ENCODE data around the gene TBX2.

The TBX2 gene

GRCh38 chr17:61410141-61411010 lies 10.7 kb downstream of the TBX2 start:
- peak overlapping the region; percentile 15 for H3K4me3 ChIP-seq (ENCODE audit: low read depth, low read length)
- no peak for DNase-seq (ENCODE audit: low read depth)

DNA sequence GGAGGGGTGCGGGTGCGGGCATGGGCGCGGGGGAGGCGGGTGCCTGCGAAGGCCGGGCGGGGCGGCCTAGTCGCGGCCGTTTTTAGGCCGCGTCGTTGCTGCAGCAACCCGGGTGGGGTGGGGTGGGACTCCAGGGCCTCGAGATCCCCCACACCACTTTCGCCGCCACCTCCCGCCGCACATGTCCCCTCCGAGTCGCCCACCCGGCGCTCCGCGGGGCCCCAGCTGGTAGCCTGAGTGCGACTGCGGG lies 11.3 kb downstream of the TBX2 start:
- H3K4me3 ChIP-seq (ENCODE audit: low read depth, low read length), result peak overlapping the region; percentile 61
- no peak for DNase-seq (ENCODE audit: low read depth)

DNA sequence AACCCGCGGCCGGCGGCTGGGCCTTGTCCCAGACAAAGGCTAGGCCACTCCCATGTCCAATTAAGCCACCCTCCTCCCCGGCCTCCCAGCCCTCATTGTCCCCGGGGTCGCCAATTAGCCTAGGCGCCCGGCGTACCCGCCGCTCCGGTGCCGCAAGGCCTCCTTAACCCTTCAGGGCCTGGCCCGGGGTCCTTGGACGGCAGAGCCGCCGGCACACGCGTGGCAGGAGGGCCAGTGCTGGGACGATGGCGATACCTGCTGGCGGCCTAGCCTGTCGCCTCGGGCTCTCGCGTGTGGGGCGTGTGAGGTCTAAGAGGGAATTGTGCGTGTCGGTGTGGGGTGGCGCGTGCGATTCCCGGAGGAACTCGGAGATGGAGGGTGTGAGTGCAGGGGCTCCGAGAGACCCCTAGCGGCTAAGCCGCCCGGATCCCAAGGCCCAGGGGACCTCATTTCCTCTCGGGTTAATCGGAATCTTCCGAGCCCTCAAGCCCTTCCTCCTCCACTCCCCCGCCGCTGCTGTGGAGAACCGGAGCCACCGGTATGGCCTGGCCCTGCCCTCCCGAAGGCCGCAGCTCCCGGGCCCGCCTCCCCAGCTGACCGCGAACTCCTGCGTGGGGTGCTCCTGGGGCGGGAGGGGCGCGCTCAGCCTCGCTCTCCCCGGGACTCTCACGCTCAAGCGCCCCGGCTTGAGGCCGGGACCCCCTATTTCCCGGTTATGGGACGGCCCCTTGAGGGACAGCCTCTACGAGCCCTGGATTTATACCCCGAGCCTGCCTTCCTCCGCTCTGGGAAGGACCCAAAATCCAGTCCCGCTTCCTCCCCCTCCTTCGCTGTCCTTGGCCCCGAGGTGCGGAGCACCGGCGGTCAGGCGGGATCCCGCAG lies 11.9 kb downstream of the TBX2 start:
- DNase-seq (ENCODE audit: low read depth), result no peak
- peak overlapping the region; percentile 61 for H3K4me3 ChIP-seq (ENCODE audit: low read depth, low read length)

DNA sequence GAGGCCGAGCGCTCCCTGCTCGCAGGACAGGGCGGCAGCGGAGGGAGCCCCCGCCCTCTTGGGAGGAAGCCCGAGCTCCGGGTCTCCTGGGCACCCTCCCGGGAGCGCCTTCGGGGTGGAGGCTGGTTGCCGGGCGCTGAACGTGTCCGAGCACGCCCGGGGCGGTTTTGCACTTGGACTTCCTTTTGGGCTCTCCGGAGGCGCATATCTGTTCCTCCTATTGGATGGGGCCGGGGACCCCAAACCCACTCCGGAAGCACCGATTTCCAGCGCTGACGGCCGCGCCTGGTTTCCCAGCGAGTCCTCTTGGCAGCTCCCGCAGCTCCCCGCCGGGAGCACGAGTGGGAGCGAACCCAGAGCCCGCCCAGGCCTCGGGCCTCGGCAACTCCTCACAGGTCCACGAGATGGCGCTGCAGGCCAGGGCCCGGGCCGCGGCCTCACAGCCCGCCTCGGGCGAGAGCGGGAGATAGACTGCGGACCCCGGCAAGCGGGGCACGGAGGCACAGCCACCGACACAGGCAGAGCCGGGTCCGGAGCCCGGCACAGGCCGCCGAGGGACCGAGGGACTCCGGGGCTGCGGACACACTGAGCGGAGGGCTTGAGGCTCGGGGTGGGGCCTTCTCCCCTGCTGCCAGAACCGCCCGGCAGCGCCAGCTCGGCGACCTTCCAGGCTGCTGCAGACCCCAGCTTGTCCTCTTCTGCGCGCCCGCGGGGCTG lies 12.7 kb downstream of the TBX2 start:
- DNase-seq (ENCODE audit: low read depth), result no peak
- H3K4me3 ChIP-seq (ENCODE audit: low read depth, low read length), result peak overlapping the region; percentile 61

GRCh38 chr17:61412860-61413660 lies 13.4 kb downstream of the TBX2 start:
- DNase-seq (ENCODE audit: low read depth), result no peak
- peak overlapping the region; percentile 61 for H3K4me3 ChIP-seq (ENCODE audit: low read depth, low read length)

DNA sequence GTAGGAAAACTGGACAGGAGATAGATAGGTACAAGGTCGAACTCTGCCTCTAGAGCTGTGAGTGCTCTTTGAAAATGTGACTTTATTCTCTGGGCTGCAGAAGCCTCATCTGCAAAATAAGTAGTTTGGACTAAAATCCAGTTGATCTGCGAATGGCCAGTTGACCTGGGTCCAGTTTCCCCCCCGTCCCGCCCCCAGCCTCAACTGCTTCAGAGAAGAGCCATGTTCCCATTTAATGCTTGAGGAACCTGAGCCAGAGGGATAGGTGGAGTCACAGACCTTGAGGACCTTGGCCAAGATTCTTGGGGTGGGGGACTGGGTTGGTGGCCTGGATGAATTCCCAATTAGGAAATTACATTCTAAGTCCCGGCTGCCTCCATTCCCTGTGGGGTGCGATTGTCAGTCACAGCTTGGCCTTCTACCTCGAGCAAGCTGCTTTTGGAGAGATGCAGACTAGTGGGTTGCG lies 14.1 kb downstream of the TBX2 start:
- no peak overlapping the region for H3K4me3 ChIP-seq (ENCODE audit: low read depth, low read length)
- no peak for DNase-seq (ENCODE audit: low read depth)

- DNase-seq (ENCODE audit: low read depth), result no peak
- no peak overlapping the region for H3K4me3 ChIP-seq (ENCODE audit: low read depth, low read length)
Measured at GRCh38 chr17:61414141-61414935, 14.7 kb downstream of the TBX2 start.

GRCh38 chr17:61414936-61415251 lies 15.3 kb downstream of the TBX2 start:
- no peak for DNase-seq (ENCODE audit: low read depth)

DNA sequence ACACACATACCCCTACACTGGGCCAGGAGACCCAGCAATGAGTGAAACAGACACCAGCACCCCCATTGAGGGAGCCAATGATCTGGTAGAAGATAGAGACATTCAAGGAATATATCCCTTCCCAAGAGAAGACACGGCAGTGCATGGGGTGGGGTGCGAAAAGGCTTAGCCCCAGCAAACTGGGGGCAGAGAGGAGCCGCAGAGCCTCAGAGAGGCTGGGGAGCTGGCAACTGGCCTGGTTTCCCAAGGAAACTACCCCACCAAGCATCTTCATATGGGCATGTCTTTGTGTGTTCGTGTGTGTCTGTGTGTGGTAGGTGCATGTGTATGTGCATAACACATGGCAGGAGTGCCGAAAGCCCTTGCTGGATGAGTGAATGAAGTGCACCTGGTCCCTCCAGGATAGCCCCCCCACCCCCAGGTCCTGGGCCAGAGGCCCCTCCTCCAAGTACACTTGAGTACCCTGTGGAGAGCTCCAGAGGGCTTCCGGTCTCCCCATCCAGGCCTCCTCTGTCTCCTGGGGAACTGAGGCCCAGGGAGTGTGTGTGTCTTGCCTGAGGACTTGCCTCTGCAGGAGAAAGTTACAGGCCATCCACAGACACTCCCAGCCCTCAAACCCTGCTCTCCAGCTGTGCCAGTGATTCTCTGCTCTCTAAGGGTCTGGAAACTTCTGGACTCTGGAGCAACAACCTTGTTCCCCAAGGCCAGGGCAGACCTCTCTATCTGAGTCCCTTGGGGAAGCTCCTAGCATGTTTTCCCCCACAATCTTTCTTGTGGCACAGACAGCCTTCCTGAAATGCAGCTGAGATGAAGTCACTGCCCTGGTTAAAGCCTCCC lies 15.9 kb downstream of the TBX2 start:
- DNase-seq (ENCODE audit: low read depth), result no peak
- H3K4me3 ChIP-seq (ENCODE audit: low read depth, low read length), result no peak overlapping the region

More at GRCh38 chr17:61414936-61415251, 15.3 kb downstream of the TBX2 start:
- H3K4me3 ChIP-seq (ENCODE audit: low read depth, low read length), result no peak overlapping the region

DNA sequence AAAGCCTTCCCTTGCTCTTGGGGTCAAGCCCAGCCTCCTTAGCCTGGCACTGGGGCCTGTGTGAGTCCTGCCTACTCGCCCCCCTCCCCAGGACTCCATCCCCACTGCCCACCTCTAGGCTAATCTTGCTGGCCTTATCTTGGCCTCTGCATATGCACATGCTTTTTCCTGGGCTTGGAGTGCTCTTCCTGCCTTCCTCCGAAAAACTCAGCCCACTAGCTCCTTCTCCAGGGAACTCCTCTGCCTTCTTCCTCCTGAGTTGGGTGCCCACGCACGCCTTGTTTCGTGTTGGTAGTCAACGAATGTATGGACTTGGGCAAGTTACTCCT lies 16.5 kb downstream of the TBX2 start:
- DNase-seq (ENCODE audit: low read depth), result no peak
- no peak overlapping the region for H3K4me3 ChIP-seq (ENCODE audit: low read depth, low read length)

GRCh38 chr17:61416540-61417363 lies 17.1 kb downstream of the TBX2 start:
- peak overlapping the region; percentile 12 for H3K4me3 ChIP-seq (ENCODE audit: low read depth, low read length)
- no peak for DNase-seq (ENCODE audit: low read depth)

GRCh38 chr17:61418449-61418848 lies 18.8 kb downstream of the TBX2 start:
- DNase-seq (ENCODE audit: low read depth), result no peak
- no peak overlapping the region for H3K4me3 ChIP-seq (ENCODE audit: low read depth, low read length)

GRCh38 chr17:61419496-61420046 lies 19.9 kb downstream of the TBX2 start:
- H3K4me3 ChIP-seq (ENCODE audit: low read depth, low read length), result no peak overlapping the region
- no peak for DNase-seq (ENCODE audit: low read depth)

- DNase-seq (ENCODE audit: low read depth), result no peak
- H3K4me3 ChIP-seq (ENCODE audit: low read depth, low read length), result no peak overlapping the region
Measured at GRCh38 chr17:61420052-61420451, 20.4 kb downstream of the TBX2 start.

GRCh38 chr17:61420745-61421398 lies 21.2 kb downstream of the TBX2 start:
- no peak overlapping the region for H3K4me3 ChIP-seq (ENCODE audit: low read depth, low read length)
- no peak for DNase-seq (ENCODE audit: low read depth)

- DNase-seq (ENCODE audit: low read depth), result no peak
- H3K4me3 ChIP-seq (ENCODE audit: low read depth, low read length), result no peak overlapping the region
Measured at GRCh38 chr17:61421460-61421859, 21.8 kb downstream of the TBX2 start.

Measured in skeletal muscle cell (primary cell).